ENCODE data around the gene OPCML. TPM values are rescaled to one million over a fixed set of nuclear protein-coding genes. Genes with fewer than 3 reads are reported as not detected.

The OPCML gene
- total RNA-seq, 1 experiment from 2014 or later: 0.94 TPM

DNA sequence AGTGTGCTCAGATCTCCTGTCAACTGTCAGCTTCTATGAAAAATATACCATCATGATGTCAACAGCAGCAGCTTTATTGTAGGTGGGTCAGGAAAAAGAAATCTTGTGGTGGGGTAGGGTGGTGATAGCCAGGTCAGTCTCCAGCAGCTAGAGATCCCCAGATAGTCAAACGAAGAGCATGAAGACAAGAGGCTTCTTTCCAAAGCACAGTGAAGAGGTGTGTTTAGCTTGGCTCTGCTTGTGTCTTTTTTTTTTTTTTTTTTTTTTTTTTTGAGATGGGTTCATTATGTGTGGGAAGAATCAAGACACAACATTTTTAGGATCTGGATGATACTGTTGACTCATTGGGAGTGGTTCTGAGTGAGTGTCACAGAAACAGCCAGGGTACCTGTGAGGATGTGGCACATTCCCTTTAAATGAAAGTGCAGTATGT is 1086.4 kb downstream of the OPCML start:
- Mint-ChIP-seq H3K4me1 (peaks cover 17 to 24% of the 10 kb centered on the region in 2 experiments), H3K27me3 (ENCODE audit: low read depth) (no peaks in the 10 kb centered on the region), H3K27ac (no peak overlapping the region; a peak in 1 of 7 replicates), H3K36me3 (ENCODE audit: insufficient read depth in 1 of 3, low read depth in 3 of 3) (no peaks in the 10 kb centered on the region), H3K4me3 (no peak overlapping the region), H3K9me3 (no peaks in the 10 kb centered on the region)
- H3T11ph ChIP-seq (ENCODE audit: low read length): no peak overlapping the region
- no peaks in the 10 kb centered on the region for H3K79me1 ChIP-seq (ENCODE audit: insufficient read depth, low read depth, low read length, poor library complexity, severe bottlenecking)
- H3K27me3 ChIP-seq (ENCODE audit: insufficient read depth, low read length): no peaks in the 10 kb centered on the region; the same call in 1 of the 2 replicates
- H3K56ac ChIP-seq (ENCODE audit: insufficient read length, low read depth, low read length): no peak overlapping the region
- TF ChIP-seq, protein P1, sequence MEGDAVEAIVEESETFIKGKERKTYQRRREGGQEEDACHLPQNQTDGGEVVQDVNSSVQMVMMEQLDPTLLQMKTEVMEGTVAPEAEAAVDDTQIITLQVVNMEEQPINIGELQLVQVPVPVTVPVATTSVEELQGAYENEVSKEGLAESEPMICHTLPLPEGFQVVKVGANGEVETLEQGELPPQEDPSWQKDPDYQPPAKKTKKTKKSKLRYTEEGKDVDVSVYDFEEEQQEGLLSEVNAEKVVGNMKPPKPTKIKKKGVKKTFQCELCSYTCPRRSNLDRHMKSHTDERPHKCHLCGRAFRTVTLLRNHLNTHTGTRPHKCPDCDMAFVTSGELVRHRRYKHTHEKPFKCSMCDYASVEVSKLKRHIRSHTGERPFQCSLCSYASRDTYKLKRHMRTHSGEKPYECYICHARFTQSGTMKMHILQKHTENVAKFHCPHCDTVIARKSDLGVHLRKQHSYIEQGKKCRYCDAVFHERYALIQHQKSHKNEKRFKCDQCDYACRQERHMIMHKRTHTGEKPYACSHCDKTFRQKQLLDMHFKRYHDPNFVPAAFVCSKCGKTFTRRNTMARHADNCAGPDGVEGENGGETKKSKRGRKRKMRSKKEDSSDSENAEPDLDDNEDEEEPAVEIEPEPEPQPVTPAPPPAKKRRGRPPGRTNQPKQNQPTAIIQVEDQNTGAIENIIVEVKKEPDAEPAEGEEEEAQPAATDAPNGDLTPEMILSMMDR (conservative IDR thresholded peaks at IDR 0.05): no peak
- no peak overlapping the region for H2BK15ac ChIP-seq (ENCODE audit: low read depth, low read length)
- H3K4me1 ChIP-seq (ENCODE audit: insufficient read depth, low read length): no peaks in the 10 kb centered on the region
- no peak overlapping the region for H3K4ac ChIP-seq (ENCODE audit: low read depth, low read length)
- no peak overlapping the region for H3K14ac ChIP-seq (ENCODE audit: insufficient read depth, low read length)
- H3K79me2 ChIP-seq (ENCODE audit: insufficient read depth, low read length): no peaks in the 10 kb centered on the region
- H4K91ac ChIP-seq (ENCODE audit: insufficient read length, low read depth, low read length): no peak overlapping the region
- no CpG with 5 or more reads among the region's 1 CpG for WGBS (ENCODE audit: extremely low coverage, insufficient read length, low lambda C conversion rate)
- no peak overlapping the region for H2AFZ ChIP-seq (ENCODE audit: low read length)
- H3K27ac ChIP-seq (ENCODE audit: insufficient read length, low read depth, low read length): no peak overlapping the region
- no peak overlapping the region for H3K18ac ChIP-seq (ENCODE audit: insufficient read length, low read depth, low read length)
- H3K9me3 ChIP-seq (ENCODE audit: control insufficient read depth, low read depth, low read length): no peaks in the 10 kb centered on the region
- H2BK20ac ChIP-seq (ENCODE audit: low read depth, low read length, poor library complexity, severe bottlenecking): no peak overlapping the region
- H3K9ac ChIP-seq (ENCODE audit: extremely low read depth, insufficient read length, low read length): no peak overlapping the region
- no peak overlapping the region for H4K8ac ChIP-seq (replicated peaks; ENCODE audit: insufficient read length, low read depth, low read length)
- H3K4me2 ChIP-seq (ENCODE audit: insufficient read depth, insufficient read length, low read length): no peak overlapping the region
- H3K23me2 ChIP-seq (ENCODE audit: insufficient read length, low read depth, low read length, poor library complexity, severe bottlenecking): no peaks in the 10 kb centered on the region
- H2AK5ac ChIP-seq (ENCODE audit: insufficient read length, low read length): no peak overlapping the region
- no peaks in the 10 kb centered on the region for H4K20me1 ChIP-seq (ENCODE audit: control insufficient read depth, insufficient read depth, insufficient read length)
- no peak overlapping the region for H2BK120ac ChIP-seq (ENCODE audit: low read depth, low read length, poor library complexity, severe bottlenecking)
- H2BK5ac ChIP-seq (ENCODE audit: insufficient read length, low read length): no peak overlapping the region
- H2BK12ac ChIP-seq (ENCODE audit: insufficient read length, low read depth, low read length): no peak overlapping the region
- DNase-seq: no peak
- H4K5ac ChIP-seq (ENCODE audit: insufficient read length, low read depth, low read length): no peak overlapping the region
- H3K23ac ChIP-seq (ENCODE audit: insufficient read length, low read depth, low read length): no peak overlapping the region

Data from H9 (cell line).